ENCODE data around the gene PSMB4.

GRCh38 chr1:151361883-151362282 lies 37.5 kb upstream of the PSMB4 start:
- no peak for TF ChIP-seq CTCF (conservative IDR thresholded peaks at IDR 0.05; ENCODE audit: low read depth in 2 of 2)
- TF ChIP-seq EZH2 (IDR thresholded peaks at IDR 0.05; ENCODE audit: low read depth, unreplicated experiment), result no peak
- TF ChIP-seq EZH2phosphoT487 (IDR thresholded peaks at IDR 0.05; ENCODE audit: unreplicated experiment), result no peak
- TF ChIP-seq ZNF114 (CRISPR knock-in tag; IDR thresholded peaks at IDR 0.05), result no peak

All from GM23338 (cell line).